Tibial nerve (tissue), 3 donors: ENCODE data around the gene PPCS.

Experiments used
- CTCF ChIP-seq, 5 experiments: fragments of 200-600 bp in 3 of 5; fragments of 450-650 bp in 2 of 5; sonication (generic) in 3 of 5; IDR thresholded peaks; one replicate each; pipeline ENCODE4 v1.5.1; 2016 to 2019; ENCODE audit warnings: antibody characterized with exemption in 5 of 5, mild to moderate bottlenecking in 3 of 5, moderate library complexity in 2 of 5
- POLR2A ChIP-seq, 2 donors: fragments of 450-650 bp; IDR thresholded peaks; one replicate each; pipeline ENCODE4 v1.6.1; 2017; ENCODE audit warnings: antibody characterized with exemption in 2 of 2, mild to moderate bottlenecking in 2 of 2, moderate library complexity in 2 of 2

- no peak for TF ChIP-seq CTCF (IDR thresholded peaks at IDR 0.05)
- TF ChIP-seq POLR2A (IDR thresholded peaks at IDR 0.05) = no peak
Measured at GRCh38 chr1:42417166-42417565, 39.2 kb upstream of the PPCS start.
